Muscle of leg (tissue), 11 donors: ENCODE measurements around the gene ODAD4. TPM values are rescaled to one million over a fixed set of nuclear protein-coding genes. Genes with fewer than 3 reads are reported as not detected.

Experiments
- DNase-seq: peaks from one replicate; pipeline ENCODE4 v3.0.0; 2013
- H3K27ac ChIP-seq: one replicate; pipeline ENCODE4 v1.5.1; 2013; ENCODE audit warnings: mild to moderate bottlenecking, low read length, control low read depth
- H3K27me3 ChIP-seq: one replicate; pipeline ENCODE4 v1.6.1; 2013; ENCODE audit warnings: low read length; ENCODE audit not compliant: control insufficient read depth, insufficient read depth
- H3K36me3 ChIP-seq: one replicate; pipeline ENCODE4 v1.6.1; 2013; ENCODE audit warnings: low read length; ENCODE audit not compliant: control insufficient read depth, insufficient read depth
- H3K4me1 ChIP-seq: one replicate; pipeline ENCODE4 v1.6.1; 2013; ENCODE audit warnings: low read length; ENCODE audit not compliant: control insufficient read depth, insufficient read depth
- H3K4me3 ChIP-seq: one replicate; pipeline ENCODE4 v1.5.1; 2013; ENCODE audit warnings: low read length, control low read depth
- H3K9me3 ChIP-seq: replicated peaks from 2 replicates; pipeline ENCODE4 v1.6.1; 2013; ENCODE audit warnings: low read depth, low read length; ENCODE audit not compliant: control insufficient read depth
- WGBS: methylation state at CpG from one replicate; pipeline ENCODE4 v1.1.5; 2013; ENCODE audit warnings: missing lambda C conversion rate; ENCODE audit not compliant: insufficient coverage; 5-methylcytosine and 5-hydroxymethylcytosine counted together
- polyA plus RNA-seq, 8 donors: library from polyadenylated mRNA; unstranded; fragments of 120-200 nt; gene quantifications; one replicate each; pipeline versions ENCODE4 v1.2.1 to v1.2.3, GENCODE V29; 2013; ENCODE audit warnings: inconsistent platforms in 1 of 8, low replicate concordance in 1 of 8; ENCODE audit not compliant: insufficient read length in 8 of 8, insufficient read depth in 1 of 8
- total RNA-seq: library from RNA; stranded (reverse); fragments of 120-200 nt; gene quantifications from one replicate; pipeline ENCODE4 v1.2.4, GENCODE V29; 2013

Gene ODAD4
- total and polyA plus RNA-seq, 9 donors = 0.44 to 1.9 (median 0.95) TPM

DNA sequence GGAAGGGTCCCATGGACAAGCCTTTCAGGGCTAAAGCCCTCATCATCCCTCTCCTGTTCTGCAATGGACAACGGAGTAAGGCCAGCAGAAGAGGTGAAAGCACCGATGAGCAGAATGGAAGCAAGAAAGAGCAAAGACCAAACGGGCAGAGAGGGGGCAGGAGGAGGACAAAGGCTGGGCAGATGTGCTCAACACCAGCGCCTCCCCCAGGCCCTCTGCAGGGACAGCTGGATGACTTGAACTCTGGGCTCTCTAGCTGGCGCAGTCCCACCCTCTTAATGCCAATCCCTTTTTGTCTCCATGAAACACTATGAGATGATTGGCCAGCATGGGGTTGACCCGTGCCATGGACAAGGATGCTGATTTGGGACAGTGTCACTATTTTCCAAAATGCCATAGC is 33.7 kb upstream of the ODAD4 start:
- H3K27me3 ChIP-seq = no peaks in the 10 kb centered on the region
- H3K36me3 ChIP-seq = peaks cover 84% of the 10 kb centered on the region
- no peak for DNase-seq
- 76% methylated on average over 4 of the region's 6 CpGs for WGBS
- no peak overlapping the region for H3K27ac ChIP-seq
- H3K4me1 ChIP-seq = peaks cover 18% of the 10 kb centered on the region
- no peaks in the 10 kb centered on the region for H3K9me3 ChIP-seq
- no peak overlapping the region for H3K4me3 ChIP-seq

DNA sequence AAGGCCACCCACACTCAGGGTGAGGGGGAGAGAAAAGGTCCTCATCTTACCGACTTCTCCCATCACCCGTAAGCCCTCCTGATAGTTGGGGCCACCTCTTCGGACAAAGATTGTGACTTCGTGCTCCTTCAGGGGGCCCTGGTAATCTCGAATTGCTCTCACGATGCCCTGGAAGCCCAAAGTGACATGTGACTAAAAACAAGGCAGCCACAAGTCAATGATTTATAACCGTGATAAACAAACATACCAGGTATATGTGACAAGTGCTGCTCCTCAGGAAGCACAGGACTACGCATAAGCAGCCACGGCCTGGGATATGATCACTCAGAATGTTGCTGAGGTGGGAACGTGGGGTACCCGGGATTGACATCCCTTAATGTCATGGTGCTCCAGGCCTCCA is 28.8 kb upstream of the ODAD4 start:
- H3K36me3 ChIP-seq = peaks cover 82% of the 10 kb centered on the region
- H3K27ac ChIP-seq = no peak overlapping the region
- H3K4me1 ChIP-seq = no peaks in the 10 kb centered on the region
- no peaks in the 10 kb centered on the region for H3K27me3 ChIP-seq
- H3K9me3 ChIP-seq = no peaks in the 10 kb centered on the region
- DNase-seq = no peak
- WGBS = 94% methylated on average over 5 of the region's 11 CpGs
- H3K4me3 ChIP-seq = no peak overlapping the region

DNA sequence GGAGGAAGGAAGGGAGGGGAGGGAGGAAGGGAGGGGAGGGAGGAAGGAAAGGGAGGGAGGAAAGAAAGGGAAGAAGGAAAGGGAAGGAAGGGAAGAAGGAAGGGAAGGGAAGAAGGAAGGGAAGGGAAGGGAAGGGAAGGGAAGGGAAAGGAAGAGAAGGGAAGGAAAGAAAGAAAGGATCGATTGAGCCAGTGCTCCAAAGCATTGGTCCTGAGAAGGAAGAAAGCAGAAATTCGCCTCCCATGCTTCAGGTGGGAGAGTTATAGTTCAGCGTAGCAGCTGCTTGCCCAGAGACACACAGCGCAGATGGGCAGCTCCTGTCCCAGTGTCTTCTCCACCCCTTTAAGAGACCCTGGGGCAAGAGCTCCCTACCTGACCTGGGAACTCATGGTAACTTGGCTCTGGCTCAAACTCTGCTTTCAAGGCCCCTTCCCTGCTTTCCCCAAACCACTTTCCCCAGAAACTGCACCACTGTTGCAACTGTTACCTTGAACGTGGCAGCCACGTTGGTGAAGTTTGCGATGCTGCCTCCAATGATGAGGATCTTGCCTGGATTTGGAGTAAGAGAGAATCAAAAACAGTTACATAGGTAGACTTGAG is 26.1 kb upstream of the ODAD4 start:
- Histone ChIP-seq H3K36me3 (peaks cover 80% of the 10 kb centered on the region), H3K4me3 (no peak overlapping the region), H3K27ac (no peak overlapping the region), H3K4me1 (no peaks in the 10 kb centered on the region), H3K27me3 (no peaks in the 10 kb centered on the region), H3K9me3 (no peaks in the 10 kb centered on the region)
- no peak for DNase-seq
- WGBS = 89% methylated on average over 6 of the region's 7 CpGs

DNA sequence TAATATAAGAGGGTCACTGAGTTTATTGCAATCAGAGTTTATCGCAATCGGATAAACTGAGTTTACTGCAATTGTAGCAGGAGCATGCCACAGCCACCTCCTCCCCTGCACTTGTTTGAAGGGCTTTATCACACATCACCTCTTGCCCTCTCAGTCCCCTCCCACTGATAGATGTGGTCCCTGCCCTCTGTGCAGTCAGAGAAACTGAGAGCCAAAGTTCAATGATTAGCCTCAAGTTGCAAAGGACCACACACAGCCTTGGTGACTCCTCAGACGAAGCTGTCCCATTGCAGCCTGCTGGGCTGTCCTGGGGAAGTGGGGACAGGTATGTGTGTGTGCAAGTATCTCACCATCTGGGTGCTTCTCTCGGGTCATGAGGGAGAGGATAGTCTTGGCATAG is 25.2 kb upstream of the ODAD4 start:
- Histone ChIP-seq H3K4me1 (no peaks in the 10 kb centered on the region), H3K27me3 (no peaks in the 10 kb centered on the region), H3K4me3 (no peak overlapping the region), H3K27ac (no peak overlapping the region), H3K9me3 (no peaks in the 10 kb centered on the region), H3K36me3 (peaks cover 85% of the 10 kb centered on the region)
- no peak for DNase-seq
- WGBS = 92% methylated on average over 3 of the region's 4 CpGs

DNA sequence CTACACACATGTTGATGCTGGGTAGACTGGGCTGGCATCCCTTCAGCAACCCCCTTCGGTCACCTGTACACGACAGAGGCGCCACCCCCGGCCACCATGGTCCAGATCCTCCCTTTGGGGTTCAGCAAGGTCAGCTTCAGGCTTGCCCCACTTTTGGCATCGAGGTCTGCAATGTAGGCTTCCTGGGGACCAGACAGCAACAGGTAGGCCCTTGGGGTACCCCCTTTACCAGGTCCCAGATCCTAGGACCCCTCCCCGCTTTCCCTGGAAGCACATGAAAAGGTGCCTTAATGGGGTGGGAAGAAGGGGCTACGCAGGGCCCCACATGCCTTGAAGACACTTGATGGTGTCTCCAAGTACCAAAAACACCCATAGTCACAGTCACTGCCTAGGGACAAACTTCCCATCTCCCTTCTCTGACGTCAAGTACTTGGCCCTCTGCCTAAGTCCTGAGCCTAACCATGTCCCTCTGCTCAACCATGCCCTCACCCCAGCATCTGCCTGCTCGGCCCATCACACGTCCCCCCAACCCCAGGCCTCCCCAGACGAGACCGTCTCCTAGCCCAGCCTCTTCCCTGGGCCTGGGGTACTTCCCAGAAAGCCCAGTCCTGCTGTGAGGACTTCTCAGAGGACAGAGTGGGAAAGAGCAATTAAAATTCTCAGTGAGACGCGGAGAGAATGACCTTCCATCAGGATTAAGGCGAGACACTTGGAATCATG is 23.8 kb upstream of the ODAD4 start:
- Histone ChIP-seq H3K36me3 (peaks cover 88% of the 10 kb centered on the region), H3K9me3 (no peaks in the 10 kb centered on the region), H3K4me3 (no peak overlapping the region), H3K4me1 (no peaks in the 10 kb centered on the region), H3K27me3 (no peaks in the 10 kb centered on the region), H3K27ac (no peak overlapping the region)
- no peak for DNase-seq
- 75% methylated on average over 7 of the region's 15 CpGs for WGBS

DNA sequence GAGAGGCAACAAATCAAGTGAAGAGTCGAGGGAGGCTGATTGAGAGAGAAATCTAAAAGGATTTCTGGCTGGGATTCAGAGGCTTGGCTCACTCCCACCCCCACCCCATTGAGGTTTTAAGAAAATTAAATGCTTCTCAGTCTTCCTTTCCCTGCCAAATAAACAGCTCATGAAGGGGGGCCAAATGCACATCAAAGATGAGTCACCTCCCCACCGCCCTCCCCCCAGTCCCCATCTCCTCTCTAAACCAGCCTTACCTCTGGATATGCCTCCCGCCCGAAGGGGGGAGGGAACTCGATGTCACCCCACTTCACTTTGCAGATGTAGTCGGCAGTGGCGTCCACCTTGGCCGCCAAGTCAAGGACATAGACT is 23.2 kb upstream of the ODAD4 start:
- H3K36me3 ChIP-seq = peaks cover 90% of the 10 kb centered on the region
- H3K4me1 ChIP-seq = no peaks in the 10 kb centered on the region
- 74% methylated on average over 5 of the region's 8 CpGs for WGBS
- no peaks in the 10 kb centered on the region for H3K27me3 ChIP-seq
- H3K9me3 ChIP-seq = no peaks in the 10 kb centered on the region
- no peak overlapping the region for H3K4me3 ChIP-seq
- DNase-seq = no peak
- H3K27ac ChIP-seq = no peak overlapping the region

DNA sequence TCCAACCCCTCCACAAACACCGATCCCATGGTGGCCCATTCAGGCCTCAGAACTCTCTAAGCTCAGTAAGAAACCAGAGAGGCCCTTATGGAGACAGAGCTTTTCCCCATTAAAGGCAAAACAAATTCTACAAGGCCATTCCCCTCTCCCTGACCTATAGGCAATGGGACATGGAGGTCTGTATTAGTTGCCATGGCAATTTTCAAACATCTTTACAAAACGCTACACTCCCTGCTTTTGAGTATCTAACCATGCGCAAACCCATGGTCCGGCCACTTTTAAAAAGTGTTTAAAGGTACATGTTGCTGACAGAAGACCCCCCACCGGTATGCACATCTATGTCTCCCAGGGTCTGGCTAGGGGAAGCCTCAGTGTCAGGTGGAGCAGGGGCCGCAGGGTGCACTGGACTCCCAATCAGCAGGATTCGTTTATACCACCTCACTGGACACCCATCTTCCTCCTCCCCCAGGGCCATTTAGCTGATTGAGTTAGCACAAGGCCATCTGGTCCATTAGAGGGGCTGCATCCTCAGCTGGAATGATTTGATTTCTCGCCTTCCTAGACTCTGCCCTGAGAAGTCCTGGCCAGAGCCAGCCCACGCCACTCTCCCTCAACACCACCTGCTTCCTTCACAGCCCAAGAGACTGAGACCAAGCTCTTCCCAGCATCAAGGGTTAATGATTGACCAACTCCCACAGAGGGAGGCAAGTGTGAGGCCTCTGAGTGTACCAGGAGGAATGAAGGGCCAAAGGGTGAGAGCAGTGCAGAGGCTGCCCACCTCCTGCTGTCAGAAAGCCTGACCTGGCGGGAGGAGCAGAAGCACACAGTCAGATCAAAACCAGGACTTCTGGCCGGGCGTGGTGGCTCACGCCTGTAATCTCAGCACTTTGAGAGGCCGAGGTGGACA is 22.5 kb upstream of the ODAD4 start:
- Histone ChIP-seq H3K9me3 (no peaks in the 10 kb centered on the region), H3K4me3 (no peak overlapping the region), H3K4me1 (no peaks in the 10 kb centered on the region), H3K27me3 (no peaks in the 10 kb centered on the region), H3K27ac (no peak overlapping the region), H3K36me3 (peaks cover 93% of the 10 kb centered on the region)
- no peak for DNase-seq
- WGBS = 88% methylated on average over 8 of the region's 14 CpGs

DNA sequence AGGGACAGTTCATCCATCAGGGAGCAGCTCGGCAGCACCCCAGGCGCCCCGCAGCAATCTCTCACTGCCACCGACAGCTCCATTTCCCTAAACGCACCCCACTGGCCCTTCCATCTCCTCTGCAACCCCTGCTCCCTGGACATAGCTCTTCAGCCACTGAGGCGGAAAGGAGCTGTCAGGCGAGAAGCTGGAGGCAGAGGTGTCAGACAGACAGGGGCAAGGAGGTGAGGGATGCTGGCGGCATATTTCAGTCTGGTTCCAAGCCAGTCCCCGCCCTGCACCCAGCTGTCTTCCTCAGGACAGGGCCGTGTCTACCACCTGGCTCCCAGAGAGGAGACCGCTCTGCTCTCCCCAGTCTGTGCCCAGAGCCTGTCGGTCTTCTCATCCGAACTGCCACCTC is 21.3 kb upstream of the ODAD4 start:
- WGBS = 93% methylated on average over 6 of the region's 13 CpGs
- no peak for DNase-seq
- Histone ChIP-seq H3K27me3 (no peaks in the 10 kb centered on the region), H3K4me1 (no peaks in the 10 kb centered on the region), H3K36me3 (peaks cover 96% of the 10 kb centered on the region), H3K9me3 (no peaks in the 10 kb centered on the region), H3K4me3 (no peak overlapping the region), H3K27ac (no peak overlapping the region)

DNA sequence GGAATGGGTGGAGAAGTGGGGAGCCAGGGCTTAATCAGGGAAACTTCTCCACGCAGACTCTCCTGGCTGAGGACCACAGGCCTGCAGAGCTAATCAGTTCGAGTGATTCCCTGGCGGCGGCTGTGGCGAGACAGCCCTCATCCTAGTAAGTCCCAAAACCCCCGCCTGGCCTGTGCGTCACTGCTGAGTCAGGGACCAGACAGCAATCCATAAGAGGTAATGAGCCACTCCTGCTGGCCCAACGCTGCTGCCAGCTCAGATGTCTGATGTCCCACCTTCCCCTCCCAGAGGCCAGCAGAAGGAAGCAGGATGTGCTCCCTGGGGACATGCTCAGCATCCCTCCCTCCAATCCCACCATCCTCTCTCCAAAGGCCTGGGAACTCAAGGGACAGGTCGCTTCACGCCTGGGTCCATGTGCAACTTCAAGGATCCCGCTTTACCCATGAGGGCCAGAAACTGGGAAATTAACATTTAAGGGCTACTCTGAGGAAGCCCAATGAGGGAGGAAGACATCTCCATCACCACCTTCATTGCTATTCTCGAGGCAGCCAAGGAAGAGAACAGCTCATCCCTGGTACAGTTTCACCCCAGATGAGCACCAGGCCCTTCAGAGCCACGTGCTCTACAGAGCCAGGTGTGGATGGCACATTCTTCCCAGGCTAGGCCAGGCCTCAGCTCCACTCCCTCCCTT is 19.6 kb upstream of the ODAD4 start:
- H3K4me1 ChIP-seq = peaks cover 15% of the 10 kb centered on the region
- no peak overlapping the region for H3K4me3 ChIP-seq
- no peaks in the 10 kb centered on the region for H3K27me3 ChIP-seq
- no peak for DNase-seq
- H3K27ac ChIP-seq = no peak overlapping the region
- no peaks in the 10 kb centered on the region for H3K9me3 ChIP-seq
- H3K36me3 ChIP-seq = peaks cover 87% of the 10 kb centered on the region
- 82% methylated on average over 8 of the region's 13 CpGs for WGBS

DNA sequence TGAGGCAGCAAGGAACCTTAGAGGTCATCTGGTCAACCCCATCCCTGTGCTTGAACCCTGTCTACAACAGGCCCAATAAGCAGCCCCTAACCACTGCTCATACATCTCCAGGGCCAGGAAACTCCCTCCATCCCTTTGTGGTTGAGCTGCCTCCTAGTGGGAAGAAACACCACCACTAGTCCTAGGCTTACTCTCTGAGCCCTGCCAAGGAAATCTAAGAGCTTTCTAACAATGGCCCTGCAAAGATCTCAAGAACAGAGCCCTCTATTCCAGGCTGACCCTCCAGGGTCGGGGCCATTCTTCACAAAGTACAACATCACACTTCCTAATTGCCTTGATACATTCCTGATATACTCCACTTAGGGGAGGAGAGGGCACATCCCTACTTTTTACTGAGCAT is 17.5 kb upstream of the ODAD4 start:
- WGBS = 100% methylated on average over 1 of the region's 1 CpG
- no peaks in the 10 kb centered on the region for H3K27me3 ChIP-seq
- DNase-seq = no peak
- no peak overlapping the region for H3K27ac ChIP-seq
- no peaks in the 10 kb centered on the region for H3K9me3 ChIP-seq
- H3K4me3 ChIP-seq = no peak overlapping the region
- H3K4me1 ChIP-seq = peaks cover 31% of the 10 kb centered on the region
- H3K36me3 ChIP-seq = peaks cover 68% of the 10 kb centered on the region
